Neural cell (in vitro differentiated cells): ENCODE data around the gene GDPD4. TPM values are rescaled to one million over a fixed set of nuclear protein-coding genes. Genes with fewer than 3 reads are reported as not detected.

Experiments used
- H2AFZ ChIP-seq: fragments of 200-600, 300-800 bp; sonication (generic), shearing (Covaris generic); 2 replicates; pipeline ENCODE4 v1.6.0; 2014; ENCODE audit warnings: low read depth, mild to moderate bottlenecking, antibody characterized with exemption, low read length, moderate library complexity
- H3F3A ChIP-seq: fragments of 200-600 bp; shearing (Covaris generic); 2 replicates; pipeline ENCODE4 v1.6.1; 2016; ENCODE audit warnings: mild to moderate bottlenecking, moderate library complexity, mixed read lengths, antibody characterized with exemption, low read length; ENCODE audit not compliant: insufficient read depth, poor library complexity, severe bottlenecking
- H3K27ac ChIP-seq: fragments of 200-600, 300-800 bp; sonication (generic), shearing (Covaris generic); 2 replicates; pipeline ENCODE4 v1.5.1; 2014; ENCODE audit warnings: mild to moderate bottlenecking, low read length, moderate library complexity
- H3K27me3 ChIP-seq: fragments of 300-800, 200-600 bp; sonication (generic), shearing (Covaris generic); 2 replicates; pipeline ENCODE4 v1.6.0; 2014; ENCODE audit warnings: mild to moderate bottlenecking, low read depth, low read length, moderate library complexity; ENCODE audit not compliant: insufficient read depth
- H3K36me3 ChIP-seq: fragments of 300-800, 200-600 bp; sonication (generic), shearing (Covaris generic); 2 replicates; pipeline ENCODE4 v1.5.1; 2014; ENCODE audit warnings: mild to moderate bottlenecking, antibody characterized with exemption, low read length, moderate library complexity; ENCODE audit not compliant: insufficient read depth
- H3K4me2 ChIP-seq: fragments of 300-800, 200-600 bp; sonication (generic), shearing (Covaris generic); 2 replicates; pipeline ENCODE4 v1.6.0; 2014; ENCODE audit warnings: mild to moderate bottlenecking, low read length
- H3K4me3 ChIP-seq: fragments of 300-800, 200-600 bp; sonication (generic), shearing (Covaris generic); 2 replicates; pipeline ENCODE4 v1.5.1; 2014; ENCODE audit warnings: mild to moderate bottlenecking, low read length, moderate library complexity
- H3K79me2 ChIP-seq: fragments of 200-600 bp; shearing (Covaris generic); replicated peaks from 2 replicates; pipeline ENCODE4 v1.6.0; 2014; ENCODE audit warnings: mild to moderate bottlenecking, low read length, moderate library complexity; ENCODE audit not compliant: insufficient read depth
- H3K9ac ChIP-seq: fragments of 300-800, 200-600 bp; sonication (generic), shearing (Covaris generic); 2 replicates; pipeline ENCODE4 v1.6.1; 2016; ENCODE audit warnings: mild to moderate bottlenecking, low read length, mixed read lengths
- H3K9me2 ChIP-seq: fragments of 200-600 bp; shearing (Covaris generic); 2 replicates; pipeline ENCODE4 v1.6.1; 2016; ENCODE audit warnings: mild to moderate bottlenecking, low read length, mixed read lengths; ENCODE audit not compliant: insufficient read depth
- H3K9me3 ChIP-seq: fragments of 200-600, 300-800 bp; sonication (generic), shearing (Covaris generic); 2 replicates; pipeline ENCODE4 v1.6.1; 2016; ENCODE audit warnings: mild to moderate bottlenecking, mixed run types, low read length, moderate library complexity, mixed read lengths
- H4K20me1 ChIP-seq: fragments of 200-600 bp; shearing (Covaris generic); 2 replicates; pipeline ENCODE4 v1.6.1; 2016; ENCODE audit warnings: mild to moderate bottlenecking, mixed run types; ENCODE audit not compliant: insufficient read depth
- EP300 ChIP-seq: fragments of 450-650 bp; conservative IDR thresholded peaks from 2 replicates; pipeline ENCODE4 v1.6.1; 2014; ENCODE audit warnings: antibody characterized with exemption, mild to moderate bottlenecking, moderate library complexity; ENCODE audit not compliant: poor library complexity, severe bottlenecking
- EZH2 ChIP-seq: fragments of 200-600, 300-800 bp; shearing (Covaris generic), sonication (generic); IDR thresholded peaks from 2 replicates; pipeline ENCODE4 v1.6.1; 2014; ENCODE audit warnings: antibody characterized with exemption, low read length, borderline replicate concordance, mild to moderate bottlenecking; ENCODE audit not compliant: insufficient read depth, poor library complexity, severe bottlenecking
- MXI1 ChIP-seq: fragments of 450-650 bp; conservative IDR thresholded peaks from 2 replicates; pipeline ENCODE4 v1.6.1; 2014; ENCODE audit warnings: antibody characterized with exemption, mild to moderate bottlenecking; ENCODE audit not compliant: poor library complexity, severe bottlenecking
- POLR2AphosphoS5 ChIP-seq: IDR thresholded peaks from 2 replicates; pipeline ENCODE4 v1.6.1; 2012
- RAD21 ChIP-seq: fragments of 450-650 bp; conservative IDR thresholded peaks from 2 replicates; pipeline ENCODE4 v1.6.1; 2014; ENCODE audit warnings: antibody characterized with exemption, mild to moderate bottlenecking, moderate library complexity
- REST ChIP-seq: IDR thresholded peaks from 2 replicates; pipeline ENCODE4 v1.6.1; 2012; ENCODE audit warnings: borderline replicate concordance
- SMC3 ChIP-seq: fragments of 450-650 bp; conservative IDR thresholded peaks from 2 replicates; pipeline ENCODE4 v1.6.1; 2014; ENCODE audit warnings: antibody characterized with exemption, mild to moderate bottlenecking, moderate library complexity; ENCODE audit not compliant: poor library complexity
- TAF1 ChIP-seq: IDR thresholded peaks from 2 replicates; pipeline ENCODE4 v1.6.1; 2012; ENCODE audit warnings: low read depth
- polyA plus RNA-seq: library from polyadenylated mRNA; depleted of rRNA; stranded (reverse); fragments of >200 nt; gene quantifications from 2 replicates; pipeline ENCODE4 v1.2.3, GENCODE V29; 2014
- TF ChIP-seq, protein P1 (sequence below): fragments of 450-650 bp; IDR thresholded peaks from 2 replicates; pipeline ENCODE4 v1.5.1; 2014; ENCODE audit warnings: antibody characterized with exemption, mild to moderate bottlenecking, moderate library complexity; ENCODE audit not compliant: poor library complexity, severe bottlenecking

The GDPD4 gene
- polyA plus RNA-seq, 1 donor from 2014 or later = not detected

- Histone ChIP-seq H3K9me2 (no peaks in the 10 kb centered on the region), H3K36me3 (no peaks in the 10 kb centered on the region), H3K9ac (no peak overlapping the region), H3K4me2 (no peak overlapping the region), H3K4me3 (no peak overlapping the region), H3K9me3 (no peaks in the 10 kb centered on the region), H4K20me1 (no peaks in the 10 kb centered on the region), H3K27ac (no peak overlapping the region), H2AFZ (no peak overlapping the region), H3F3A (no peaks in the 10 kb centered on the region), H3K79me2 (no peaks in the 10 kb centered on the region), H3K27me3 (no peaks in the 10 kb centered on the region)
- TF ChIP-seq RAD21 = no peak
- TF ChIP-seq REST = no peak
- TF ChIP-seq, protein P1, sequence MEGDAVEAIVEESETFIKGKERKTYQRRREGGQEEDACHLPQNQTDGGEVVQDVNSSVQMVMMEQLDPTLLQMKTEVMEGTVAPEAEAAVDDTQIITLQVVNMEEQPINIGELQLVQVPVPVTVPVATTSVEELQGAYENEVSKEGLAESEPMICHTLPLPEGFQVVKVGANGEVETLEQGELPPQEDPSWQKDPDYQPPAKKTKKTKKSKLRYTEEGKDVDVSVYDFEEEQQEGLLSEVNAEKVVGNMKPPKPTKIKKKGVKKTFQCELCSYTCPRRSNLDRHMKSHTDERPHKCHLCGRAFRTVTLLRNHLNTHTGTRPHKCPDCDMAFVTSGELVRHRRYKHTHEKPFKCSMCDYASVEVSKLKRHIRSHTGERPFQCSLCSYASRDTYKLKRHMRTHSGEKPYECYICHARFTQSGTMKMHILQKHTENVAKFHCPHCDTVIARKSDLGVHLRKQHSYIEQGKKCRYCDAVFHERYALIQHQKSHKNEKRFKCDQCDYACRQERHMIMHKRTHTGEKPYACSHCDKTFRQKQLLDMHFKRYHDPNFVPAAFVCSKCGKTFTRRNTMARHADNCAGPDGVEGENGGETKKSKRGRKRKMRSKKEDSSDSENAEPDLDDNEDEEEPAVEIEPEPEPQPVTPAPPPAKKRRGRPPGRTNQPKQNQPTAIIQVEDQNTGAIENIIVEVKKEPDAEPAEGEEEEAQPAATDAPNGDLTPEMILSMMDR = no peak
- TF ChIP-seq MXI1 = no peak
- no peak for TF ChIP-seq SMC3
- TF ChIP-seq EZH2 = no peak
- no peak for TF ChIP-seq EP300
- TF ChIP-seq TAF1 = no peak
- TF ChIP-seq POLR2AphosphoS5 = no peak
Measured at GRCh38 chr11:77262803-77263202, 38.7 kb downstream of the GDPD4 start.

DNA sequence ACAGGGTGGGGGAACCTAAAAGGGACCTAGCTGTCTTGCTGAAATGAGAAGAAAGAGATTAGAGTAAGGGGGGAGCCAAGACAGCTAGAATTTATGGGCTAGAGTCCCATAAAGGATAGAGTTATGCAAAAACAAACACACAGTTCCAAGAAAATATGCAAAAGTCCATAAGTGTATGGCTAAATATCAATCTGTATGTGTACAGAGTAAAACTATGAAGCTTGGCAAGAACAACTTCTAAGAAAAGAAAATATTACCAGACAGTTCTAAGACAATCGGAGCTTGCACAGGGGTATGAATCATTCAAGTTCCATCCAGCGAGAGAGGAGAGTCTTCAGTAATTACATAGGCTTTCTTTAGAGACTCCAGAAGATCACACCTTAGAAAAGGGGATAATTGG lies 41.8 kb downstream of the GDPD4 start:
- H3K79me2 ChIP-seq = no peaks in the 10 kb centered on the region
- no peak overlapping the region for H2AFZ ChIP-seq
- no peaks in the 10 kb centered on the region for H3F3A ChIP-seq
- H3K27me3 ChIP-seq = no peaks in the 10 kb centered on the region
- H3K36me3 ChIP-seq = no peaks in the 10 kb centered on the region
- no peak overlapping the region for H3K4me3 ChIP-seq
- no peak overlapping the region for H3K9ac ChIP-seq
- TF ChIP-seq, protein P1 = no peak
- TF ChIP-seq EP300 = no peak
- TF ChIP-seq MXI1 = no peak
- TF ChIP-seq SMC3 = no peak
- TF ChIP-seq RAD21 = no peak
- TF ChIP-seq TAF1 = no peak
- no peak for TF ChIP-seq REST
- TF ChIP-seq EZH2 = no peak
- no peak for TF ChIP-seq POLR2AphosphoS5
- no peaks in the 10 kb centered on the region for H3K9me3 ChIP-seq
- H3K27ac ChIP-seq = no peak overlapping the region
- no peaks in the 10 kb centered on the region for H3K9me2 ChIP-seq
- H4K20me1 ChIP-seq = no peaks in the 10 kb centered on the region
- H3K4me2 ChIP-seq = no peak overlapping the region
